ENCODE measurements around the gene MAN1B1.
"Not testable (repeated sequence)": the region's sequence is repeated elsewhere in the genome, so short reads cannot be mapped to it uniquely, and the experiment has no call there.

Gene MAN1B1

DNA sequence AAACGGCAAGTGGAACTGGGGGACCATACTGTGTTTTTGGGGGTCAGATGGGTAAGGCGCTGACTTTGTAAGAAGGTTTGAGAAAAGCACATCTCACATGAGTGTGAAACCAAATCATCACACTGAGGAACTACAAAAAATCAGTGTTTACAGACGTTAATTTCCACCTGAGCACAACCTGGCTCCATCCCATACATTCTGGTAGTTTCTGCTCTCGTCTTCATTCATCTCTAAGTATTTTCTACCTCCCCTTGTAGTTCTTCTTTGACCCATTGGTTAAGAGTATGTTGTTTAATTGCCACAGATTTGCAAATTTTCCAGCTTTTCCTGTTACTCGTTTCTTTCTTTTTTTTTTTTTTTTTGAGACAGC lies 36.7 kb downstream of the MAN1B1 start:
- H3K27me3 ChIP-seq (replicated peaks in 2 of 5; ENCODE audit: control insufficient read depth in 4 of 5, insufficient read depth in 5 of 5, low read length in 4 of 5): no peaks in the 10 kb centered on the region
- H3K9me3 ChIP-seq (ENCODE audit: control extremely low read depth in 1 of 5, control insufficient read depth in 4 of 5, insufficient read depth in 2 of 5, low read depth in 1 of 5, low read length in 4 of 5): no peaks in the 10 kb centered on the region
- ChIA-PET CTCF (interaction anchor here (0.7 to 2.9 kb wide), 7 partner anchors 8 to 337 kb away, joined by 3 to 14 read pairs (median 4); partner anchors contain the start of genes CYSRT1 and RNF224), POLR2A (no interaction called here)
- no peak overlapping the region for H3K4me3 ChIP-seq (ENCODE audit: control insufficient read depth in 1 of 7, extremely low read depth in 1 of 7, insufficient read depth in 4 of 7, low read depth in 2 of 7, low read length in 6 of 7)
- 90% methylated on average over 3 of the region's 5 CpGs for WGBS (ENCODE audit: insufficient coverage)
- H3K27ac ChIP-seq (ENCODE audit: insufficient read depth in 1 of 2, low read depth in 1 of 2, low read length in 2 of 2, poor library complexity in 1 of 2, severe bottlenecking in 2 of 2): no peak overlapping the region
- no peaks in the 10 kb centered on the region for H3K36me3 ChIP-seq (ENCODE audit: control insufficient read depth in 4 of 4, insufficient read depth in 4 of 4, low read length in 3 of 4)
- no peak for DNase-seq
- peaks cover 12 to 24% (median 20%) of the 10 kb centered on the region in 4 experiments for H3K4me1 ChIP-seq (ENCODE audit: control extremely low read depth in 1 of 4, control insufficient read depth in 4 of 4, insufficient read depth in 4 of 4, low read length in 3 of 4)

DNA sequence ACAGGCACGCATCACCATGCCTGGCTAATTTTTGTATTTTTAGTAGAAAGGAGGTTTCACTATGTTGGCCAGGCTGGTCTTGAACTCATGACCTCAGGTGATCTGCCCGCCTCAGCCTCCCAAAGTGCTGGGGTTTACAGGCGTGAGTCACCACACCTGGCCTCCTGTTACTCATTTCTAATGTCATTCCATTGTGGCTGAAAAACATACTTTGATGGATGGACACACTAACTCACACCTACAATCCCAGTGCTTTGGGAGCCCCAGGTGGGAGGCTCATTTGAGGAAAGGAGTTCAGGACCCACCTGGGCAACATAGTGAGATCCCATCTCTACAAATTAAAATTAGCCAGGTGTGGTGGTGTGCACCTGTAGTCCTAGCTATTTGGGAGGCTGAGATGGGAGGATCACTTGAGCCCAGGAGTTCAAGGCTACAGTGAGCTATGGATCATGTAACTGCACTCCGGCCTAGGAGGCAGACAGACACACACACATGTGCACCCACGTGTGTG lies 37.2 kb downstream of the MAN1B1 start:
- H3K27me3 ChIP-seq (replicated peaks in 2 of 5; ENCODE audit: control insufficient read depth in 4 of 5, insufficient read depth in 5 of 5, low read length in 4 of 5); DNase-seq; H3K4me3 ChIP-seq (ENCODE audit: control insufficient read depth in 1 of 7, extremely low read depth in 1 of 7, insufficient read depth in 4 of 7, low read depth in 2 of 7, low read length in 6 of 7); H3K9me3 ChIP-seq (ENCODE audit: control extremely low read depth in 1 of 5, control insufficient read depth in 4 of 5, insufficient read depth in 2 of 5, low read depth in 1 of 5, low read length in 4 of 5); H3K27ac ChIP-seq (ENCODE audit: insufficient read depth in 1 of 2, low read depth in 1 of 2, low read length in 2 of 2, poor library complexity in 1 of 2, severe bottlenecking in 2 of 2); H3K36me3 ChIP-seq (ENCODE audit: control insufficient read depth in 4 of 4, insufficient read depth in 4 of 4, low read length in 3 of 4); POLR2A ChIA-PET: not testable (repeated sequence)
- 100% methylated on average over 4 of the region's 5 CpGs for WGBS (ENCODE audit: insufficient coverage)
- CTCF ChIA-PET: interaction anchor here (0.7 to 2.9 kb wide), 6 partner anchors 9 to 338 kb away, joined by 3 to 14 read pairs (median 4); partner anchors contain the start of genes CYSRT1 and RNF224
- peaks cover 14 to 30% (median 26%) of the 10 kb centered on the region in 4 experiments for H3K4me1 ChIP-seq (ENCODE audit: control extremely low read depth in 1 of 4, control insufficient read depth in 4 of 4, insufficient read depth in 4 of 4, low read length in 3 of 4)

DNA sequence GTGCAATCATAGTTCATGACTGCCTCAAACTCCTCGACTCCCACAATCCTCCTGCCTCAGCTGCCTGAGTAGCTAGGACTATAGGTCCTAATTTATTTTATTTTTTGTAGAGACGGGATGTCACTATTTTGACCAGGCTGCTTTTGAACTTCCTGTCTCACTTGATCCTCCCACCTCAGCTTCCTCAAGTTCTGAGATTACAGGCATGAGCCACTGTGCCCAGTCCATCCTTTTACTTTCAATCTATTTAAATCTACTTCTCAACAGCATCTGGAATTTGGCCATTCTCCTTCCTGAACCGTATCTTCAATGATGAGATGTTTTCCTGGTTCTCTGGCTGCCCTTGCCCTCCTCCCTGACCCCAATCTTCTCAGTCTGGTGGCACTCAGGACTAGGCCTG lies 40.0 kb downstream of the MAN1B1 start:
- Histone ChIP-seq H3K4me3 (ENCODE audit: control insufficient read depth in 1 of 7, extremely low read depth in 1 of 7, insufficient read depth in 4 of 7, low read depth in 2 of 7, low read length in 6 of 7) (peak overlapping the region in 4 of 7 experiments; percentile 61 to 85 (median 80)), H3K9me3 (ENCODE audit: control extremely low read depth in 1 of 5, control insufficient read depth in 4 of 5, insufficient read depth in 2 of 5, low read depth in 1 of 5, low read length in 4 of 5) (no peaks in the 10 kb centered on the region), H3K27me3 (replicated peaks in 2 of 5; ENCODE audit: control insufficient read depth in 4 of 5, insufficient read depth in 5 of 5, low read length in 4 of 5) (no peaks in the 10 kb centered on the region), H3K27ac (ENCODE audit: insufficient read depth in 1 of 2, low read depth in 1 of 2, low read length in 2 of 2, poor library complexity in 1 of 2, severe bottlenecking in 2 of 2) (no peak overlapping the region), H3K4me1 (ENCODE audit: control extremely low read depth in 1 of 4, control insufficient read depth in 4 of 4, insufficient read depth in 4 of 4, low read length in 3 of 4) (peaks cover 14 to 41% (median 38%) of the 10 kb centered on the region in 4 experiments), H3K36me3 (ENCODE audit: control insufficient read depth in 4 of 4, insufficient read depth in 4 of 4, low read length in 3 of 4) (no peaks in the 10 kb centered on the region)
- ChIA-PET POLR2A (interaction anchor here (0.6 to 1.4 kb wide), 2 partner anchors 46 to 102 kb away, joined by 3 to 4 read pairs; no protein-coding TSS in a partner anchor), CTCF (interaction anchor here (1.8 kb wide), 1 partner anchor 108 kb away, joined by 3 read pairs; no protein-coding TSS in a partner anchor)
- WGBS (ENCODE audit: insufficient coverage): 10% methylated on average over 1 of the region's 3 CpGs
- no peak for DNase-seq

DNA sequence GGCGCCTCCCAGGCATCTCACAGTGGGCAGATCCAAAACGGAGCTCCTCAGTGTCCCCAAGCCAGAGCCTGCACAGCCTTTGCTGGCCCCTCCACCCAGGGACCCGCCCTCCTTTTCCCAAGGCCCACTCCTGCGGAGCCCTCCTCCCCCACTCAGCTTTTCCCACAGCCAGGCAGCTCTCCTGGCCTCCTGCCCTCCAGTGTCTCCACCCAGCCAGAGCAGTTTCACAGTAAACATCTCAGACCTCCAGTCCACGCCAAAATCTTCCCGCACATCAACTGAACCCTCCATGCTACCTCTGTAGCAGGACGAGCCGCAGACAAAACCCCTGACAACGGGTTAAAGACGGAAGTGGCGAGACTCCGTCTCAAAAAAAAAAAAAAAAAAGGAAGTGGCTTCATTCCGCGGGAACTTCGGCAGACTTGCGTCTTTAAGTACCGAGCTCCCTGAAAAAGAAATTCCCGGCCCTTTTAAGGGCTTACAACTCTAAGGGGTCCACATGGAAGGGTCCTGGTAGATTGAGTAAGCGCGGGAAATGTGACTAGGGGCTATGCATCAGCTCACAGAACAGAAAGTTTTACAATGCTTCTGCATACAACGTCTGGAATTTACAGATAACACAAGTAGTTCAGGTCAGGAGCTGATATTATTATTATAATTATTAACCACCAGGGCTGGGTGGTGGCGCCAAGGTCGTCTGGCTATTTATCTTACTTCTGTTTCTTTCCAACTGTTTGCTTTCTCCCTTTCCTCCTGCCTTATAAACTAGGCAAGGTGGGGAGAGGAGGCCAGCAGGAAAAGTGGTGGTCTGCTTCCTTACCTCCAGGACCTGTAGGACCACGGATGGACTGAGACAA lies 40.7 kb downstream of the MAN1B1 start:
- H3K4me1 ChIP-seq (ENCODE audit: control extremely low read depth in 1 of 4, control insufficient read depth in 4 of 4, insufficient read depth in 4 of 4, low read length in 3 of 4): peaks cover 11 to 38% (median 38%) of the 10 kb centered on the region in 4 experiments
- H3K27ac ChIP-seq (ENCODE audit: insufficient read depth in 1 of 2, low read depth in 1 of 2, low read length in 2 of 2, poor library complexity in 1 of 2, severe bottlenecking in 2 of 2): peak overlapping the region in 1 of 2 experiments; percentile 70
- WGBS (ENCODE audit: insufficient coverage): 10% methylated on average over 19 of the region's 24 CpGs
- peak overlapping the region in 6 of 7 experiments; percentile 8 to 85 (median 70) for H3K4me3 ChIP-seq (ENCODE audit: control insufficient read depth in 1 of 7, extremely low read depth in 1 of 7, insufficient read depth in 4 of 7, low read depth in 2 of 7, low read length in 6 of 7)
- H3K9me3 ChIP-seq (ENCODE audit: control extremely low read depth in 1 of 5, control insufficient read depth in 4 of 5, insufficient read depth in 2 of 5, low read depth in 1 of 5, low read length in 4 of 5): no peaks in the 10 kb centered on the region
- peak; percentile 78 to 85 (median 83) for DNase-seq
- POLR2A ChIA-PET: interaction anchor here (0.6 to 1.4 kb wide), 6 partner anchors 9 to 109 kb away, joined by 3 to 6 read pairs (median 4); no protein-coding TSS in a partner anchor
- no peaks in the 10 kb centered on the region for H3K36me3 ChIP-seq (ENCODE audit: control insufficient read depth in 4 of 4, insufficient read depth in 4 of 4, low read length in 3 of 4)
- peaks cover 0 to under 1% (median 0%) of the 10 kb centered on the region in 5 experiments for H3K27me3 ChIP-seq (replicated peaks in 2 of 5; ENCODE audit: control insufficient read depth in 4 of 5, insufficient read depth in 5 of 5, low read length in 4 of 5)
- CTCF ChIA-PET: interaction anchor here (0.9 to 1.8 kb wide), 3 partner anchors 9 to 107 kb away, joined by 3 read pairs; no protein-coding TSS in a partner anchor

DNA sequence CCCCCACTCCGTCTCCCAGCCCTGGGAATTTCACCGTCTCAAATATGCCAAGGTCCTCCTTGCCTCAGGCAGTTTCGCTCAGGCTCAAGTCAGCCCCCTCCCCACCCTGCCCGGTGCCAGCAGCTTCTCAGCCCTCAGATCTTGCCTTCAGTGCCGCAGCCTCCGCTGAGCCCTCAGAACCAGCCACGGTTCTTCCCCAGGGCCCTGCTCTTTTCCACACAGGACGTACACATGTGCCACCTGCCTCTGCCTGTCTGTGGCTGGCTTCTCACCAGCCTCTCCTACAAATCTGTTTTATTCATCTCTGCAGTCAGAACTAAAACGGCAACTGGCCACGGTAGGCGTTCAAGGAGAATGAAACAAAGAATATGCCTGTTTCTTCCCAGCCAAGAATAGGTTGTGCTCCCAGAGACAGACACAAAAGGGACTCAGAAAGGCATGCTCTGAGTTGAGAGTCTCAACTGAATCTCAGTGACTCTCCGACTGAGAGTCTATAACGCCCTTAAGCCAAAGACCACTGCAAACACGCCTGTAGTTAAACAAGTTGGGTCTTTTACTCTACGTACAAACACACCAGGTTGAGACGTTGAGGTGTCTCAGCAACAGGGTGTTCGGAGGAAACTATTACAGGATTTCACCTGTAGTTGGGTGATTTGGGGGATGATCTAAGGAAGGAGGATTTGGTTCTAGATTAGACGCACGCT lies 41.5 kb downstream of the MAN1B1 start:
- Histone ChIP-seq H3K4me1 (ENCODE audit: control extremely low read depth in 1 of 4, control insufficient read depth in 4 of 4, insufficient read depth in 4 of 4, low read length in 3 of 4) (peaks cover 9 to 38% (median 38%) of the 10 kb centered on the region in 4 experiments), H3K27ac (ENCODE audit: insufficient read depth in 1 of 2, low read depth in 1 of 2, low read length in 2 of 2, poor library complexity in 1 of 2, severe bottlenecking in 2 of 2) (peak overlapping the region in 1 of 2 experiments; percentile 70), H3K36me3 (ENCODE audit: control insufficient read depth in 4 of 4, insufficient read depth in 4 of 4, low read length in 3 of 4) (no peaks in the 10 kb centered on the region), H3K4me3 (ENCODE audit: control insufficient read depth in 1 of 7, extremely low read depth in 1 of 7, insufficient read depth in 4 of 7, low read depth in 2 of 7, low read length in 6 of 7) (peak overlapping the region in 5 of 7 experiments; percentile 4 to 85 (median 80)), H3K9me3 (ENCODE audit: control extremely low read depth in 1 of 5, control insufficient read depth in 4 of 5, insufficient read depth in 2 of 5, low read depth in 1 of 5, low read length in 4 of 5) (no peaks in the 10 kb centered on the region), H3K27me3 (replicated peaks in 2 of 5; ENCODE audit: control insufficient read depth in 4 of 5, insufficient read depth in 5 of 5, low read length in 4 of 5) (peaks cover 0 to 2% (median under 1%) of the 10 kb centered on the region in 5 experiments)
- POLR2A ChIA-PET: interaction anchor here (0.6 to 1.4 kb wide), 6 partner anchors 9 to 108 kb away, joined by 3 to 6 read pairs (median 4); no protein-coding TSS in a partner anchor
- CTCF ChIA-PET: interaction anchor here (0.9 to 1.2 kb wide), 3 partner anchors 8 to 48 kb away, joined by 3 read pairs; no protein-coding TSS in a partner anchor
- DNase-seq: no peak
- WGBS (ENCODE audit: insufficient coverage): 78% methylated on average over 16 of the region's 19 CpGs

DNA sequence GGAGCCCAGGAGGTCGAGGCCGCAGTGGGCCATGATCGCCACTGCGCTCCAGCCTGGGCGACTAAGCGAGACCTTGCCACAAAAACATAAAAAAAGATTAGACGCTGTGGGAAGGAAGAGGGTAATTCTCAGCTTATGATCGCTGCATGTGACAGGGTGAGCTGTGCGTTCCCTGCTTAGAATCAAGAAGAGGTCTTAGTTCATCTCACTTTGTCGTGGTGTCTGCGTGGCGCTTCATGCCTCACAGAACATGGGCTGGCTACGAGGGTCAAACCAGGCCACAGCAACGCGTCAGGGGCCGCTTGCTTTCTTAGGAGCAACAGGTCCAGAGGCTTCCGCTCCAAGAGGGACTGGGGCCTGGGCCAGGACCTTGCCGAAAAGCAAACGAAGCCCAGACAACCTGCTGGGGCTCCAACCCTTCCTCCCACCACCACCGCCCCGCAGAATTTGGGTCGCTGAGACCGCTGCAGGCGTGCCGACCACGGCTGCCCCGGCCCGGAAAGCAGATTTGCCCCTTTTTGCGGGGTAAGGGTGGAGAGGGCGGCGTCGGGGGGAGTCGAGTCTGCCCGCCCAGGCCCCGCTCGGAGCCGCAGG lies 42.2 kb downstream of the MAN1B1 start:
- Histone ChIP-seq H3K4me3 (ENCODE audit: control insufficient read depth in 1 of 7, extremely low read depth in 1 of 7, insufficient read depth in 4 of 7, low read depth in 2 of 7, low read length in 6 of 7) (peak overlapping the region; percentile 47 to 85 (median 76)), H3K36me3 (ENCODE audit: control insufficient read depth in 4 of 4, insufficient read depth in 4 of 4, low read length in 3 of 4) (no peaks in the 10 kb centered on the region), H3K27ac (ENCODE audit: insufficient read depth in 1 of 2, low read depth in 1 of 2, low read length in 2 of 2, poor library complexity in 1 of 2, severe bottlenecking in 2 of 2) (peak overlapping the region in 1 of 2 experiments; percentile 70), H3K9me3 (ENCODE audit: control extremely low read depth in 1 of 5, control insufficient read depth in 4 of 5, insufficient read depth in 2 of 5, low read depth in 1 of 5, low read length in 4 of 5) (no peaks in the 10 kb centered on the region), H3K4me1 (ENCODE audit: control extremely low read depth in 1 of 4, control insufficient read depth in 4 of 4, insufficient read depth in 4 of 4, low read length in 3 of 4) (peaks cover 9 to 38% (median 38%) of the 10 kb centered on the region in 4 experiments), H3K27me3 (replicated peaks in 2 of 5; ENCODE audit: control insufficient read depth in 4 of 5, insufficient read depth in 5 of 5, low read length in 4 of 5) (peaks cover 0 to 6% (median 2%) of the 10 kb centered on the region in 5 experiments)
- ChIA-PET CTCF (interaction anchor here (0.8 to 1.2 kb wide), 3 partner anchors 15 to 43 kb away, joined by 3 read pairs; partner anchors contain the start of gene MAN1B1), POLR2A (interaction anchor here (1.4 kb wide), 1 partner anchor 72 kb away, joined by 3 read pairs; the partner anchor contains the start of gene TPRN)
- WGBS (ENCODE audit: insufficient coverage): 38% methylated on average over 23 of the region's 37 CpGs
- DNase-seq: peak in 1 of 3 donors; percentile 22
